Keratinocyte (primary cell): ENCODE data around the gene MICAL3. TPM values are rescaled to one million over a fixed set of nuclear protein-coding genes. Genes with fewer than 3 reads are reported as not detected.

Experiments
- DNase-seq: peaks from one replicate; pipeline ENCODE4 v3.0.0-alpha.2; 2011; ENCODE audit warnings: low read depth, missing footprints, low spot score
- FAIRE-seq: peaks from 2 replicates; lab custom pipeline; 2011; peaks lifted over from hg19 to GRCh38; lab: Jason Lieb, UNC
- H2AFZ ChIP-seq: 2 replicates; pipeline ENCODE4 v1.6.0; 2012; ENCODE audit warnings: low read length, control low read depth, inconsistent platforms; ENCODE audit not compliant: control insufficient read depth
- H3K27ac ChIP-seq: 2 replicates; pipeline ENCODE4 v1.5.1; 2011; ENCODE audit warnings: low read length; ENCODE audit not compliant: control insufficient read depth, insufficient read depth
- H3K27me3 ChIP-seq: 3 replicates; pipeline ENCODE4 v1.6.0; 2011; ENCODE audit warnings: low read length; ENCODE audit not compliant: control insufficient read depth, insufficient read depth; ENCODE audit errors: extremely low read depth
- H3K36me3 ChIP-seq, 2 experiments: 2 replicates in 1 of 2; 3 replicates in 1 of 2; pipeline ENCODE4 v1.5.1; 2011; ENCODE audit warnings: low read length in 2 of 2, mild to moderate bottlenecking in 1 of 2; ENCODE audit not compliant: control insufficient read depth in 2 of 2, insufficient read depth in 2 of 2; ENCODE audit errors: extremely low read depth in 1 of 2
- H3K4me1 ChIP-seq: 3 replicates; pipeline ENCODE4 v1.5.1; 2011; ENCODE audit warnings: low read length; ENCODE audit not compliant: control insufficient read depth, insufficient read depth; ENCODE audit errors: extremely low read depth
- H3K4me2 ChIP-seq: 3 replicates; pipeline ENCODE4 v1.6.0; 2011; ENCODE audit warnings: low read depth, low read length; ENCODE audit not compliant: control insufficient read depth, insufficient read depth; ENCODE audit errors: extremely low read depth
- H3K4me3 ChIP-seq, 3 experiments: fragments of 200-600 bp in 1 of 3; sonication (generic) in 1 of 3; 2 replicates in 2 of 3; 3 replicates in 1 of 3; pipeline ENCODE4 v1.5.1; 2011 to 2016; ENCODE audit warnings: low read length in 3 of 3, mild to moderate bottlenecking in 3 of 3, control low read depth in 2 of 3, inconsistent platforms in 1 of 3, low read depth in 1 of 3, mixed read lengths in 1 of 3, mixed run types in 1 of 3, moderate library complexity in 1 of 3; ENCODE audit not compliant: control insufficient read depth in 2 of 3, insufficient read depth in 2 of 3; ENCODE audit errors: extremely low read depth in 1 of 3
- H3K79me2 ChIP-seq: 2 replicates; pipeline ENCODE4 v1.6.0; 2012; ENCODE audit warnings: low read length; ENCODE audit not compliant: control insufficient read depth, insufficient read depth
- H3K9ac ChIP-seq: 3 replicates; pipeline ENCODE4 v1.6.0; 2011; ENCODE audit warnings: low read length; ENCODE audit not compliant: control insufficient read depth, insufficient read depth; ENCODE audit errors: extremely low read depth
- H3K9me1 ChIP-seq: 3 replicates; pipeline ENCODE4 v1.6.0; 2011; ENCODE audit warnings: low read length; ENCODE audit not compliant: control insufficient read depth, insufficient read depth; ENCODE audit errors: extremely low read depth
- H3K9me3 ChIP-seq: 2 replicates; pipeline ENCODE4 v1.5.1; 2012; ENCODE audit warnings: low read depth, low read length; ENCODE audit not compliant: control insufficient read depth
- H4K20me1 ChIP-seq: 3 replicates; pipeline ENCODE4 v1.6.0; 2011; ENCODE audit warnings: low read length; ENCODE audit not compliant: control insufficient read depth, insufficient read depth; ENCODE audit errors: extremely low read depth
- EZH2 ChIP-seq: IDR thresholded peaks from one replicate; pipeline ENCODE4 v1.6.1; 2012; ENCODE audit warnings: inconsistent platforms, mild to moderate bottlenecking, low read length, moderate library complexity
- dilution Hi-C: fragments of 300-500 bp; cut with MboI; formaldehyde crosslinking; loops from one replicate; pipeline ENCODE4 v1.7.0; 2020; ENCODE audit warnings: low sequenced_read_pairs; ENCODE audit not compliant: extremely low pct_ligation_motif_present
- polyA plus RNA-seq, 5 experiments: library from polyadenylated mRNA; depleted of rRNA in 3 of 5; stranded (reverse) in 3 of 5; stranded (forward) in 1 of 5; unstranded in 1 of 5; fragments of >200 nt; gene quantifications; 1 replicate in 1 of 5; 2 replicates in 3 of 5; 3 replicates in 1 of 5; pipeline versions ENCODE4 v1.2.1 to v1.2.3, GENCODE V29; 2011 to 2012; ENCODE audit warnings: missing spikeins in 2 of 5, low read depth in 1 of 5, low replicate concordance in 1 of 5
- TF ChIP-seq, protein P1 (sequence below), 3 experiments: IDR thresholded peaks in 1 of 3; conservative IDR thresholded peaks in 1 of 3; optimal IDR thresholded peaks in 1 of 3; 2 replicates in 2 of 3; 3 replicates in 1 of 3; pipeline versions ENCODE3 to v1.5.1; 2011; ENCODE audit warnings: low read length in 3 of 3, mild to moderate bottlenecking in 3 of 3, moderate library complexity in 2 of 3, control low read depth in 1 of 3, inconsistent platforms in 1 of 3; ENCODE audit not compliant: insufficient read depth in 2 of 3; ENCODE audit errors: extremely low read depth in 1 of 3

MICAL3 gene
- polyA plus RNA-seq, 1 donor (not counting 4 experiments of a cell fraction or from before 2014, with no cell fraction given): 27.9 TPM

- DNase-seq: no peak
- TF ChIP-seq, protein P1, sequence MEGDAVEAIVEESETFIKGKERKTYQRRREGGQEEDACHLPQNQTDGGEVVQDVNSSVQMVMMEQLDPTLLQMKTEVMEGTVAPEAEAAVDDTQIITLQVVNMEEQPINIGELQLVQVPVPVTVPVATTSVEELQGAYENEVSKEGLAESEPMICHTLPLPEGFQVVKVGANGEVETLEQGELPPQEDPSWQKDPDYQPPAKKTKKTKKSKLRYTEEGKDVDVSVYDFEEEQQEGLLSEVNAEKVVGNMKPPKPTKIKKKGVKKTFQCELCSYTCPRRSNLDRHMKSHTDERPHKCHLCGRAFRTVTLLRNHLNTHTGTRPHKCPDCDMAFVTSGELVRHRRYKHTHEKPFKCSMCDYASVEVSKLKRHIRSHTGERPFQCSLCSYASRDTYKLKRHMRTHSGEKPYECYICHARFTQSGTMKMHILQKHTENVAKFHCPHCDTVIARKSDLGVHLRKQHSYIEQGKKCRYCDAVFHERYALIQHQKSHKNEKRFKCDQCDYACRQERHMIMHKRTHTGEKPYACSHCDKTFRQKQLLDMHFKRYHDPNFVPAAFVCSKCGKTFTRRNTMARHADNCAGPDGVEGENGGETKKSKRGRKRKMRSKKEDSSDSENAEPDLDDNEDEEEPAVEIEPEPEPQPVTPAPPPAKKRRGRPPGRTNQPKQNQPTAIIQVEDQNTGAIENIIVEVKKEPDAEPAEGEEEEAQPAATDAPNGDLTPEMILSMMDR (optimal IDR thresholded peaks at IDR 0.05 in 1 of 3, IDR thresholded peaks at IDR 0.05 in 1 of 3, conservative IDR thresholded peaks at IDR 0.05 in 1 of 3; ENCODE audit: extremely low read depth in 1 of 3, insufficient read depth in 2 of 3, low read length in 3 of 3): no peak
- TF ChIP-seq EZH2: no peak
- Histone ChIP-seq H3K4me2 (no peak overlapping the region), H3K27me3 (no peaks in the 10 kb centered on the region), H3K4me3 (no peak overlapping the region), H3K9me3 (no peaks in the 10 kb centered on the region), H3K4me1 (no peaks in the 10 kb centered on the region), H2AFZ (no peak overlapping the region), H3K27ac (no peak overlapping the region), H3K79me2 (peaks cover 89% of the 10 kb centered on the region), H4K20me1 (peaks cover 23% of the 10 kb centered on the region), H3K9me1 (peaks cover 7% of the 10 kb centered on the region), H3K9ac (no peak overlapping the region), H3K36me3 (peaks cover 5 to 17% of the 10 kb centered on the region in 2 experiments)
- FAIRE-seq: no peak
- dilution Hi-C loops: no loop called here
Measured at GRCh38 chr22:17956630-17957029, 67.7 kb downstream of the MICAL3 start.

GRCh38 chr22:17955590-17956379, 68.6 kb downstream of the MICAL3 start:
- Histone ChIP-seq H3K9me3 (no peaks in the 10 kb centered on the region), H3K9me1 (peaks cover 7% of the 10 kb centered on the region), H3K36me3 (peaks cover 5 to 16% of the 10 kb centered on the region in 2 experiments), H3K27ac (no peak overlapping the region), H3K4me1 (no peaks in the 10 kb centered on the region), H3K9ac (no peak overlapping the region), H3K79me2 (peaks cover 89% of the 10 kb centered on the region), H3K4me3 (no peak overlapping the region), H4K20me1 (peaks cover 22% of the 10 kb centered on the region), H3K27me3 (no peaks in the 10 kb centered on the region), H3K4me2 (no peak overlapping the region), H2AFZ (no peak overlapping the region)
- dilution Hi-C loops: no loop called here
- DNase-seq: no peak
- no peak for FAIRE-seq
- no peak for TF ChIP-seq EZH2
- TF ChIP-seq, protein P1 (optimal IDR thresholded peaks at IDR 0.05 in 1 of 3, IDR thresholded peaks at IDR 0.05 in 1 of 3, conservative IDR thresholded peaks at IDR 0.05 in 1 of 3; ENCODE audit: extremely low read depth in 1 of 3, insufficient read depth in 2 of 3, low read length in 3 of 3): no peak
